HEK293 (cell line): ENCODE measurements around the gene FREM1.

Experiments used
- CTCF ChIA-PET: fragments of 350-600 bp; formaldehyde crosslinking; extraction: SDS; loops from one replicate; lab custom pipeline; 2021; ENCODE audit warnings: antibody characterized with exemption; lab: Yijun Ruan, JAX
- POLR2A ChIA-PET: fragments of 300-600 bp; formaldehyde crosslinking; extraction: SDS; loops from one replicate; lab custom pipeline; 2020; ENCODE audit warnings: antibody characterized with exemption, inconsistent platforms; lab: Yijun Ruan, JAX
- H3K27ac ChIP-seq: fragments of 200-500 bp; sonication (Bioruptor generic); 2 replicates; pipeline ENCODE4 v1.5.1; 2014; ENCODE audit warnings: low read depth, low read length, control low read depth, inconsistent platforms; ENCODE audit errors: extremely low read depth
- H3K36me3 ChIP-seq, 2 experiments: fragments of 200-500 bp in 1 of 2; sonication (Bioruptor generic) in 1 of 2; 1 replicate in 1 of 2; 2 replicates in 1 of 2; pipeline ENCODE4 v1.5.1; 2014 to 2017; ENCODE audit warnings: inconsistent platforms in 2 of 2, low read length in 2 of 2; ENCODE audit not compliant: control insufficient read depth in 2 of 2, insufficient read depth in 1 of 2
- H3K4me1 ChIP-seq: fragments of 200-500 bp; sonication (Bioruptor generic); 2 replicates; pipeline ENCODE4 v1.5.1; 2014; ENCODE audit warnings: mild to moderate bottlenecking, low read length, inconsistent platforms; ENCODE audit not compliant: control insufficient read depth, insufficient read depth
- H3K4me3 ChIP-seq: 2 replicates; pipeline ENCODE4 v1.5.1; 2011; ENCODE audit warnings: low read depth, mild to moderate bottlenecking, control low read depth, low read length, moderate library complexity
- H3K9me3 ChIP-seq: fragments of 200-500 bp; sonication (Bioruptor generic); 2 replicates; pipeline ENCODE4 v1.5.1; 2014; ENCODE audit warnings: low read depth, low read length, inconsistent platforms; ENCODE audit not compliant: control insufficient read depth, insufficient read depth
- HOXA7 ChIP-seq: sonication (generic); formaldehyde crosslinking; IDR thresholded peaks from 2 replicates; pipeline ENCODE4 v1.8.1; 2022; ENCODE audit warnings: missing genetic modification reagents, borderline replicate concordance
- KLF16 ChIP-seq: fragments of 450-650 bp; formaldehyde crosslinking; IDR thresholded peaks from 2 replicates; pipeline ENCODE4 v1.5.1; 2017; ENCODE audit warnings: missing biosample characterization, missing genetic modification characterization
- OSR2 ChIP-seq: fragments of 450-650 bp; formaldehyde crosslinking; IDR thresholded peaks from 2 replicates; pipeline ENCODE4 v1.5.1; 2016; ENCODE audit warnings: missing biosample characterization, missing genetic modification characterization
- PRDM10 ChIP-seq: fragments of 450-650 bp; formaldehyde crosslinking; IDR thresholded peaks from 2 replicates; pipeline ENCODE4 v1.5.1; 2016; ENCODE audit warnings: missing biosample characterization, missing genetic modification characterization
- ZBTB20 ChIP-seq: fragments of 450-650 bp; formaldehyde crosslinking; IDR thresholded peaks from 2 replicates; pipeline ENCODE4 v1.5.1; 2016; ENCODE audit warnings: missing biosample characterization, missing genetic modification characterization
- ZBTB48 ChIP-seq: fragments of 450-650 bp; formaldehyde crosslinking; IDR thresholded peaks from 2 replicates; pipeline ENCODE4 v1.5.1; 2016; ENCODE audit warnings: missing biosample characterization, missing genetic modification characterization
- ZNF112 ChIP-seq: fragments of 450-650 bp; formaldehyde crosslinking; IDR thresholded peaks from 2 replicates; pipeline ENCODE4 v1.5.0; 2017; ENCODE audit warnings: missing biosample characterization, missing genetic modification characterization
- ZNF140 ChIP-seq: fragments of 450-650 bp; formaldehyde crosslinking; IDR thresholded peaks from 2 replicates; pipeline ENCODE4 v1.5.1; 2016; ENCODE audit warnings: missing biosample characterization, missing genetic modification characterization
- ZNF146 ChIP-seq: fragments of 450-650 bp; formaldehyde crosslinking; IDR thresholded peaks from 2 replicates; pipeline ENCODE4 v1.5.1; 2016; ENCODE audit warnings: missing biosample characterization, missing genetic modification characterization
- ZNF202 ChIP-seq: fragments of 450-650 bp; formaldehyde crosslinking; IDR thresholded peaks from 2 replicates; pipeline ENCODE4 v1.5.1; 2016; ENCODE audit warnings: missing biosample characterization, missing genetic modification characterization, borderline replicate concordance
- ZNF23 ChIP-seq: fragments of 450-650 bp; formaldehyde crosslinking; IDR thresholded peaks from 2 replicates; pipeline ENCODE4 v1.5.1; 2016; ENCODE audit warnings: missing biosample characterization, missing genetic modification characterization, borderline replicate concordance
- ZNF274 ChIP-seq, 2 experiments: fragments of 200-500 bp in 1 of 2; fragments of 450-650 bp in 1 of 2; sonication (Bioruptor generic) in 1 of 2; formaldehyde crosslinking in 1 of 2; IDR thresholded peaks; 2 replicates each; pipeline versions ENCODE4 v1.5.1 to v1.6.1; 2014 to 2016; ENCODE audit warnings: borderline replicate concordance in 1 of 2, inconsistent platforms in 1 of 2, low read length in 1 of 2, missing biosample characterization in 1 of 2, missing genetic modification characterization in 1 of 2
- ZNF37A ChIP-seq: fragments of 450-650 bp; IDR thresholded peaks from 2 replicates; pipeline ENCODE4 v1.5.1; 2018; ENCODE audit warnings: missing biosample characterization, missing genetic modification characterization
- ZNF433 ChIP-seq: fragments of 450-650 bp; formaldehyde crosslinking; IDR thresholded peaks from 2 replicates; pipeline ENCODE4 v1.5.1; 2016; ENCODE audit warnings: missing biosample characterization, missing genetic modification characterization, low read depth
- ZNF514 ChIP-seq: fragments of 450-650 bp; formaldehyde crosslinking; IDR thresholded peaks from 2 replicates; pipeline ENCODE4 v1.5.1; 2016; ENCODE audit warnings: missing biosample characterization, missing genetic modification characterization
- ZNF521 ChIP-seq: fragments of 450-650 bp; formaldehyde crosslinking; IDR thresholded peaks from 2 replicates; pipeline ENCODE4 v1.5.1; 2017; ENCODE audit warnings: missing biosample characterization, mild to moderate bottlenecking, missing genetic modification characterization
- ZNF560 ChIP-seq: fragments of 450-650 bp; formaldehyde crosslinking; IDR thresholded peaks from 2 replicates; pipeline ENCODE4 v1.5.1; 2017; ENCODE audit warnings: missing biosample characterization, missing genetic modification characterization, borderline replicate concordance
- ZNF658 ChIP-seq: fragments of 450-650 bp; formaldehyde crosslinking; IDR thresholded peaks from 2 replicates; pipeline ENCODE4; 2016; ENCODE audit warnings: missing biosample characterization, missing genetic modification characterization
- TF ChIP-seq, protein P1 (sequence below): fragments of 450-650 bp; formaldehyde crosslinking; conservative IDR thresholded peaks from 2 replicates; pipeline ENCODE4 v1.5.1; 2016; ENCODE audit warnings: low read depth, missing biosample characterization, missing genetic modification characterization

FREM1 gene

DNA sequence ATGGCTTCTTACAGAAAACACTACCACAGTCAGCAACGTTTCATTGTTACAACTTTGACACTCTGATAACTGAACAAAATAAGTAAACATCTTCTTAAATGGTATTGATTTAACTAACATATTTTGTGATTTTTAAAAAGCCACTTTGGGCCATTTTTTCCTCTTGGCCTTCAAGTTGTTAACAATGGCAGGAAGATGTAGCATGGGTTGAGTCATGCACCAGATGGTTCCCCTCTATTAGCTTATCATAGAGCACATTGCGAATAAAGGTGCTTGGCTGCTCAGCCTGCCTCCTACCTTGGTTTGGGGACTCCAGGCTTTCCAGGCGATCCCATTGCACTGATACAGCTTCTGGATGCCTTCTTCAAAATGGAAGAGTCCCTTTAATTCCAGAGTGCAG, 163.6 kb downstream of the FREM1 start (continued):
- TF ChIP-seq, protein P1, sequence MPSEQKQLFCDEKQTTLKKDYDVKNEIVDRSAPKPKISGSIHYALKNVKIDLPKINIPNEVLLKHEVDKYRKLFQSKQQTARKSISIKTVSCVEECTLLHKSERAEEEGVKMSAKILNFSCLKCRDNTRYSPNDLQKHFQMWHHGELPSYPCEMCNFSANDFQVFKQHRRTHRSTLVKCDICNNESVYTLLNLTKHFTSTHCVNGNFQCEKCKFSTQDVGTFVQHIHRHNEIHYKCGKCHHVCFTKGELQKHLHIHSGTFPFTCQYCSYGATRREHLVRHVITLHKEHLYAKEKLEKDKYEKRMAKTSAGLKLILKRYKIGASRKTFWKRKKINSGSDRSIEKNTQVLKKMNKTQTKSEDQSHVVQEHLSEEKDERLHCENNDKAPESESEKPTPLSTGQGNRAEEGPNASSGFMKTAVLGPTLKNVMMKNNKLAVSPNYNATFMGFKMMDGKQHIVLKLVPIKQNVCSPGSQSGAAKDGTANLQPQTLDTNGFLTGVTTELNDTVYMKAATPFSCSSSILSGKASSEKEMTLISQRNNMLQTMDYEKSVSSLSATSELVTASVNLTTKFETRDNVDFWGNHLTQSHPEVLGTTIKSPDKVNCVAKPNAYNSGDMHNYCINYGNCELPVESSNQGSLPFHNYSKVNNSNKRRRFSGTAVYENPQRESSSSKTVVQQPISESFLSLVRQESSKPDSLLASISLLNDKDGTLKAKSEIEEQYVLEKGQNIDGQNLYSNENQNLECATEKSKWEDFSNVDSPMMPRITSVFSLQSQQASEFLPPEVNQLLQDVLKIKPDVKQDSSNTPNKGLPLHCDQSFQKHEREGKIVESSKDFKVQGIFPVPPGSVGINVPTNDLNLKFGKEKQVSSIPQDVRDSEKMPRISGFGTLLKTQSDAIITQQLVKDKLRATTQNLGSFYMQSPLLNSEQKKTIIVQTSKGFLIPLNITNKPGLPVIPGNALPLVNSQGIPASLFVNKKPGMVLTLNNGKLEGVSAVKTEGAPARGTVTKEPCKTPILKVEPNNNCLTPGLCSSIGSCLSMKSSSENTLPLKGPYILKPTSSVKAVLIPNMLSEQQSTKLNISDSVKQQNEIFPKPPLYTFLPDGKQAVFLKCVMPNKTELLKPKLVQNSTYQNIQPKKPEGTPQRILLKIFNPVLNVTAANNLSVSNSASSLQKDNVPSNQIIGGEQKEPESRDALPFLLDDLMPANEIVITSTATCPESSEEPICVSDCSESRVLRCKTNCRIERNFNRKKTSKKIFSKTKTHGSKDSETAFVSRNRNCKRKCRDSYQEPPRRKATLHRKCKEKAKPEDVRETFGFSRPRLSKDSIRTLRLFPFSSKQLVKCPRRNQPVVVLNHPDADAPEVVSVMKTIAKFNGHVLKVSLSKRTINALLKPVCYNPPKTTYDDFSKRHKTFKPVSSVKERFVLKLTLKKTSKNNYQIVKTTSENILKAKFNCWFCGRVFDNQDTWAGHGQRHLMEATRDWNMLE = no peak

GRCh38 chr9:14744768-14745167, 165.5 kb downstream of the FREM1 start:
- H3K9me3 ChIP-seq = no peaks in the 10 kb centered on the region
- ChIA-PET CTCF (interaction anchor here (0.6 to 0.9 kb wide), 3 partner anchors 10 to 599 kb away, joined by 3 to 6 read pairs (median 4); no protein-coding TSS in a partner anchor), POLR2A (no interaction called here)
- no peak overlapping the region for H3K4me3 ChIP-seq
- no peak overlapping the region for H3K27ac ChIP-seq
- peaks cover 0 to 6% of the 10 kb centered on the region in 2 experiments; a peak in 1 of 3 replicates for H3K36me3 ChIP-seq
- TF ChIP-seq ZNF146 (peak; percentile 62), ZNF202 (tag by site-specific recombination) (no peak)
- H3K4me1 ChIP-seq = no peaks in the 10 kb centered on the region

GRCh38 chr9:14741369-14741768, 168.9 kb downstream of the FREM1 start:
- TF ChIP-seq ZNF112 (tag by site-specific recombination) = no peak
- no peak for TF ChIP-seq ZBTB48 (tag by site-specific recombination)
- no peak for TF ChIP-seq ZNF140 (tag by site-specific recombination)
- no peak for TF ChIP-seq ZNF433
- no peak for TF ChIP-seq ZNF23
- TF ChIP-seq HOXA7 = no peak
- TF ChIP-seq ZNF658 (tag by site-specific recombination) = no peak
- TF ChIP-seq ZNF560 (tag by site-specific recombination) = no peak
- TF ChIP-seq ZNF521 = no peak
- H3K9me3 ChIP-seq = no peaks in the 10 kb centered on the region
- no peaks in the 10 kb centered on the region for H3K36me3 ChIP-seq
- H3K4me3 ChIP-seq = no peak overlapping the region
- H3K4me1 ChIP-seq = no peaks in the 10 kb centered on the region
- ChIA-PET CTCF (no interaction called here), POLR2A (no interaction called here)
- H3K27ac ChIP-seq = no peak overlapping the region

DNA sequence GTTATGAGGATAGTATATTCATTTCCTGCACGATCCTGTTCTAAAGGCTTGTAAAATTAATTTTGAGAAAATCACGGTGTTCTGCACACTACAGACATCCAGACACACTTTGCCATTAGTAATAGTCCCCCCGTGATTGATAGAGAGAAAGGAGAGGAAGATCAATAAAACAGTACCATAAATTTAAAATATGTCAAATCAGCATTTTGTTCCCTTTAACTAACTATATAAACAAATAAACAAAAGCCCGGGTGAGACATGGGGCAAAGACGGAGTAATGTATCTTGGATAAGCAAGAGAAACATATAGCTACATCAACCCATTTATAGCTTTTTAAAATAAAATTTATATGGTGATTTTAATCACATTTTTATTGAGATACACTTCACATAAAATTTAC, 177.1 kb downstream of the FREM1 start:
- CTCF ChIA-PET = interaction anchor here (0.6 kb wide), 1 partner anchor 452 kb away, joined by 5 read pairs; no protein-coding TSS in a partner anchor
- no peak overlapping the region for H3K4me3 ChIP-seq
- no peak overlapping the region for H3K27ac ChIP-seq
- TF ChIP-seq ZNF274 (IDR thresholded peaks at IDR 0.05; ENCODE audit: low read length) (no peak), ZNF274 (tag by site-specific recombination; IDR thresholded peaks at IDR 0.05; ENCODE audit: borderline replicate concordance) (no peak), ZBTB20 (tag by site-specific recombination) (no peak), KLF16 (tag by site-specific recombination) (no peak), HOXA7 (no peak), ZNF514 (tag by site-specific recombination) (no peak), ZNF37A (tag by site-specific recombination) (no peak), PRDM10 (no peak), OSR2 (no peak)
- H3K36me3 ChIP-seq = no peaks in the 10 kb centered on the region
- H3K9me3 ChIP-seq = no peaks in the 10 kb centered on the region
- POLR2A ChIA-PET = no interaction called here
- H3K4me1 ChIP-seq = no peaks in the 10 kb centered on the region
